Kidney glomerular epithelial cell (primary cell): ENCODE results near the gene FREM1.
A peak's percentile ranks its signal among the peaks of the same experiment; 100 is the strongest.

Source experiments
- DNase-seq: peaks from one replicate; lab custom pipeline; 2025; lab: John Stamatoyannopoulos, UW

Gene FREM1

DNA sequence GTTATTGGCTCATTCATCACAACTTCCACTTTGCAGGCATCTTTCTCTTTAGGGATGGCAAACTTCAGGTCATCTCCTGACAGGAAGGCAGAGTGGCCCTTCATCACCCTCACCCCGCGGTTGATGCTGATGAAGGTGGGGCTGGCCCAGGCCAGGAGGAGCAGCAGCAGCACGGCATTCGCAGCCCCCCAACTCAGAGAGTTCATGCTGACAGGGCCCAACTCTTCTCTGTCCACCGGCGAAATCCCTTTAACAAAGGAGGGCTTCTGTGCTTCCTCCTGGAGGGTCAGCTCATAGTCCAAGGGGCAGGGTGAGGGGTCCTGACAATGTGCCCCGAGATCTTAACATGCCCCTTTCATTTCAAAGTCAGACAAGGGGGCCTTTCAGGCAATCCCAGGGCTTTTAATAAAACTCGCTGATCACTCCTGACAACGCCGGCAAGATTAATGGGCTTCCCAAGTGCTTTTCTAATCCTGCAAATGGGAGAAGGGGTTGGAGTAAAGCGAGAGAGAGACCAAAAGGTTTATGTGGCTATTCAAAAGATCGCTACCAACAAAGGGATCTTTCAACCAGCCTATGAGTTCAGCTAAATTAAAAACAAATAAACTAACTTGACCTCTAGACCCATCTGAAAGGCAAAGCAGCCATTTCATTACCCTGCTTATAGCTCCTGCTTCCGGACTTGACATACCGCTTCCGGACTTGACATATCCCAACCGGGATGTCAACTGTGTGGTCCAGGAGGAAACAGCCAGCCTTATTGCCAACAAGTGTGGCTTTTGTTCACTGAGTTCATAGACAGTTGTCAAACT is 41.2 kb downstream of the FREM1 start:
- DNase-seq, result no peak

DNA sequence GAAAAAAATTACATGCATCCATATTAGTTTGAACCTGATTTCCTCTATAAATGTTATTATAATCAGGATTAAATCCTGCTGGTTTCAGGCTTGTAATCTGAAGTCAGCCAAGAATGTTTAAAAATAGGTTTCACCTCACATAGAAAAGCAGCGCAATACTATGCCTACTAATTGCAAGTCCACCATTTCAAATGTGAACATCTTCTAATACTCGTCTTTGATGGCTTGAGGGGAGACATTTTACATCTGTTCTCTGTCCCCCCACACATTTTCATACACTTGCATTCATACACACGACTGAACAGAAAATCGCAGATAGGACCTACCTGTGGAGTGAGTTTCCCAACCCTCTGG is 41.8 kb downstream of the FREM1 start:
- no peak for DNase-seq

DNA sequence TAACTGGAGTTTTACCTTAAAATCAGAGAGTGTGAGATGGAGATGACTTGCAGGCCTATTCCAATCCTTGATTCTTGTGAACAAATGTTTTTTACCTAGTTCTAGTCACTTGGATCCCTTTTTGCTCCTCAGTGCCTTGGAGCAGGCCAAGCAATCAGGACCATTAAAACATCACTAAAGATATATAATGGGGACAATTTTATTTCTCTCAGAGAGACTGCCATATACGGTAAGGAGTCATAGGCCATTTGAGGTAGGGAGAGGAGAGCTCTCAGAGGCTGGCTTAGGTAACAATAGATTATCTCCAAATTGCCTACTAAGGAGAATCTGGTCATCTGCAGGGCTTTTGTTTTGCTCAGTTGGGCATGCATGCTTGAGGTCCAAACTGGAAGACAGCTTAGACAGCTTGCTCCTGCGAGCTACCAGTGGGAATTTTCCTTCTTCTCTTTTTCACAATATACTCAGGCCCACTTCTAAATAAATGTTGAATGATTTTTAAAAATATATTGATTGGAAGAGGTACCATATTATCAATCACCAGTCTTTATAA is 44.0 kb downstream of the FREM1 start:
- no peak for DNase-seq

DNA sequence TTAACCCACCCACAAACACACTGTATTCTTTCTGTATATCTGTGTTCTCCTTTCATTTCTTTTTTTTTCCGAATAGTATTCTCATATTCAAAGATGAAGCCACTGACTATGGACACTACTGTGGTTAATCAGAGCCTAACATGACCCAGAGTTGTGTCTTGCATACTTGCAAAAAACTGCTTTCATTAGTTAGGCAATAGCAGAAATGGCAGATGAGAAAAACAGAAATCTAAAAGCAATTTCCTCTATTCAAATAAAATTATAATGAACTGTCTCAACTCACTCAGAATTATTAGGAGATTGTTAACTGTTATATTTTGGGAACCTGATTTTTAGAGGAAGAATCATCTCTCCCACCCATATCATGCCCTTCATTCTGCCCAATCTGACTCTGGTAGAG is 45.9 kb downstream of the FREM1 start:
- DNase-seq, result no peak

DNA sequence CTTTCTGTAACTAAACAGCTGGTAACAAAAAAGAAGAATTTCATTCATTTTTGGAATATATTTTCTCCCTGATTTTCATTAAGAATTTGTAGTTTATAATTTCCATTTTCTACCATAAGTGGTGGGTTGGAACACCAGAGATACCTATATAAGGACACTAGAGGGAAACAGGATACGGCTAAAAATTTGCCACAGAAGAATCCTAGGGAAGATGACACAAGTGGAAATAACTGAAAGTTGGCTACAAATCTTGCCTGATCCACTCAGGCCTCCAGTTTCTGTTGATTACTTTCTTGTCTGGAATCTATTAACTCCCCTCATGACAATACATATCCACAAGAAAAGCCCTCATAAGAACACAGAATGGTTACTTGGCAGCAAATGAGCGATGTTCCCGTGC is 46.8 kb downstream of the FREM1 start:
- no peak for DNase-seq

DNA sequence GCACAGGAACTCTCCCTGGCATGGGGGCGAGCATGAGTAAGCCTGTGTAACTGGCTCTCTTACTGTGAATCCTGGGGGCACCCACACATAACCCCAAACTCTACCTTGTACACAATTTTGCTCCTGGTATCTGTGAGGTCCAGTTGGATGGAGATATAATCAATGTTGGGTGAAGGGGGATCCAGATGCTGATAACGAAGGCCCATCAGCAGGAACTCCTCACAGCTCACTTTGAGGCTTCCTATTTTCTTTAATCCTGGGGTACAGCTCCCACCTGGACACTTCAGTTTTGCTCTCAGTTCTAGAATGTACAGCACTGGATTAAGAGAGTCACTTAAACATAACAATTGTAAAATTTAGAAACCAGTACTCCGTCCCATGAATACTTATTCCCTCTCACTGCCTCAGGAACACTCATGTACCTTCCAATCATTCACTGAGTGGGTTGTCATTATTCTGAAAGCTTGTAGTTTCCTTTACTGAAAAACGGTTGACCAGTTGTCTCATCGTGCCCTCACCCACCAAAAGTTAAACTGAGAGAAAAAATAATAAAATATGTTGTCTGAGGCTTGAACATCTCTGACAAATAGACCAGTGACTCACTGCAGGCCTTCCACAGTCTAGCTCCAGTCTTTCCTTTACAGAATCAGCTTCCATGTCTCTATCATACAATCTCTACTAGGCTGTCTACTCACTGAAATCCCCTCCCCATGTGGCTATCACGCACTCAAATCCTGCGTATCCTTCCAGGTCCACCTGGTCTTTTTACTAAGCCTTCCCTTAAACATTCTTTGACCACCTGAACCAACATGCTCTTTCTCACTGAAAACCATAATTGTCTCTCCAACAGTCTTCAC is 52.6 kb downstream of the FREM1 start:
- no peak for DNase-seq

DNA sequence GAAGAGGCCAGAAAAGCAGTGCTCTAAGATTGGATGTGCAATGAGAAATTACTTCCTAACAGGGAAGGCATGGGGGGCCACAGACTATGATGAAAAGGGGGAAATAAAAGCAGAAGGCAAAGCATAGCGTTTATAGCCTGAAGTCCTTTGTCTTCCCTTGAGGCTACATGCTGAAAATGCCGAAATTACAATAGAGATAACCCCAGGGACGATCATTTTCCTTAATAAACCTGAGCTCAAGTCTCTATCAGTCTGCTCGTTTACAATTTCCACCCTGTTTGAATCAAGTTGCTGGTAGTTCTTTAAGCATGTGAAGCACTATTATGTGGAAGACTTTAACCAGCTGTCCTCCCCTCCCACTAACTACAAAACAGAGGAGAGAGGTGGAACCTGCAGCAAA is 60.4 kb downstream of the FREM1 start:
- no peak for DNase-seq

DNA sequence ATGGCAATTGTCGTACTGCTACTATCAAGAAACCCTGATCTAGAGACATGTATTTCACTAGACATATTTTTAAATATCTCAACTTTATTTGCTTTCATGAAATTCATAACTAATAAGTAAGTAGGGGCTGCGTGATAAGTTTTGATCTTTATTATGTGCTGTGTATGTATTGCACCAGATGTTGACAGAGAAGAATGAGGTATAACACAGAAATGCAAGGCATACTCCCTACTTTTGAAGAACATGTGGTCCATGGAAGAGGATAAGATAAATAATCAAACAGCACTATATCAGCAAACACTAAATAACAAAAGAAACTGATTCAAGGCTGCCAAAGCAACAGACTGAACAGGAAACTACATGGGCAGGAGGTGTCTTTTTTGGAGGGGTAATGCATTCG is 60.9 kb downstream of the FREM1 start:
- no peak for DNase-seq

DNA sequence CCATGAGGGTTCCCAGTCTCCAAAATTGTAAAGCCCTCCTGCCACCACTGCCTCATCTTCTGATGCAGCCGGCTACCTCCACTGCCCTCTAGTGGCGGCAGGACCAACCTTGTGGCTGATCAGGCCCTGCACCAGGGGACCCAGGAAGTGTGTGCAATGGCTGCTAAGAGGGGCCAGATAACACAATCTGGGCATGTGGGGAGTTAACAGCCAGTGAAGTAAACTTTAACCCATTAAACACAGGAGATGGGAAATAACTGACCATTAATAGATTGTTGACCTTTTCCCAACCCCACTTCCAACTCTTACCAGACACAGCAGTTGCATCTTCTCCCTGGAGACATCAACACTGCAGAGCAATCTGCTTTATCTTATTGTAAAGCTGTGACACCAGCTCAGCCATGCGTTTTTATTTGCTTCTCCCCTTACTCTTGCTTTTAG is 63.3 kb downstream of the FREM1 start:
- peak; percentile 1 for DNase-seq

DNA sequence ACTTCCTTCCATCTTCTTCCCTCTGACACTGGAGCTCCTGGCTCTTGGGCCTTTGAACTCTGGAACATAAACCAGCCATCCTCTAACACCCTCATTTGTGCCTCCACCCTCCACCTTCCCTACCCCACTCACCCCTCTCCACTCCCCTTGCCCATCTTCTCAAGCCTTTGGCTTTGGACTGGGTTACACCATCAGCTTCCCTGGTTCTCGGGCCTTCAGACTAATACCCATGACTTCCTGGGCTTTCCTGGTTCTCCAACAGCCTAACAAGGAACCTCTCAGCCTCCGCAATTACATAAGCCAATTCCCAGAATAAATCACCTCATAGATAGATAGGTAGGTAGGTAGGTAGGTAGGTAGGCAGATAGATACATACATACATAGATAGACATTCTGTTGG is 67.1 kb downstream of the FREM1 start:
- no peak for DNase-seq

DNA sequence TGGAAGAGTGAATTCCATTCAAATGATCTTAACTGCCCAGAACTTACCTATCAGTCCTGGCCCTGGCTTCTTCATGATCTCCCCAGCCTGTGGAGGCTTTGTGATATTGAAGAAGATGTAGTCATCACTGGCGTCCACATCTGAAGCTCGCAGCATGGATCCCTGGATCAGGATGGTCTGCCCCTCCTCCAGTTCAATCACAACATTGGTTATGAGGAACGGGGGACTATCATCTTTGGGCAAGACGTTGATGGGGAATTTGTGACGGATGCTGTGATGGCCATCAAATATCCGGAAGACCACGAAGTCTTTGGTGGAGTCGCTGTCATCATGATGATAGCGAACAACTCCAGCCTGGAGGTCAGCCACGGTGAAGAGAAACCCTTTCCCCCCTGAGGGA is 68.0 kb downstream of the FREM1 start:
- DNase-seq, result no peak

DNA sequence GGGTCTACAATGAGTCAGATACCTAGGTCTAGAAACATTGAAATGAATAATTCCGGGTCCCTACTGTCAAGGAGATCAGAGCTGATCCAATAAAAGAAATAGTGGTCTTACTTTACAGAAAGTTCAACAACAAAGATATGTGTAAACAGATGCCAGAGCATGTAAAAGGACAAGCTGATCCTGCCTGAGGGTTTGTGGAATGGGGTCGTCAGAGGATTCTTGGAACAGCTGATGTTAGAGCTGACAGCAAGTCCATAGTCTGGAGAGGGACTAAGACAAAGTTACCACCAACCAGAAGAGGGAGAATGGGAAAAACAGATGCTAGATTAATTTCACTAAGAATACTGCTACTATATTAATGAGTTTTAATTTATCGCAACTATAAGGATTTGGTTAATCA is 71.5 kb downstream of the FREM1 start:
- no peak for DNase-seq

DNA sequence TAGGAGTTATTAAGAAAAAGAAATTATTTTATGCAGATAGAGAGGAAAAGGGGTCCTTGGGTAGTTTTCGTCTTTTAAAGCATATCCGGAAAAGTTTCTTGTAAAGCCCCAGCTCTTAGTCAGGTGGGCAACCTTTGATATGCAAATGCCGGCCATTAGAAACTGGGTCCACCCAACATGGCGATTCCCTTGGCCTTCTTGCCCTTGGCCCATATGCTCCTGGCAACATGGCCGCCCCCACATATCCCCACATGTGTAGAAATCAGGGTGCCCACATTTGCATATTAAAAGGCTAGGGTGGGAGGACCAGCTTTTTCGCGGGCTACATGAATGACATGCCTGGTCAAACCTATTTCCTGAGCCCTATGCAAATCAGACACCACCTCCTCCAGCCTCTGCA is 73.3 kb downstream of the FREM1 start:
- no peak for DNase-seq

DNA sequence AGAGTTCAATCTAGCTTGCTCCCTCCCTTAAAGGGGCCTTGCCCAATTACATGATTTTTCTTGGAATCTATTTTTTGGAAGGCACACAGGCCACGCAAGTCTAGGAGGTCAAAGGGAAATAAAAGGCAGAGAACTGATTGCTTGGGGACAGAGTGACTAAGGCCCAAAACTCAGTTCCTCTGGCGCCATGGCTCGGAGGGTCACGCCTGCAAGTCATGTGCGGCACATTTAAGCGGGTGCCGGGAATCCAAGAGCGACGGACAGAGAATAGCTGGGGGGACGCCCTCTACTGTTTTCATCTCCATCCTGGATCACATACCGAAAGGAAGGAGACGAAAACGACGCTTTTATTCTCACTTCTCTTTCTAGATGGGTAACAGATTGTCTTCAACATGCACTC is 78.6 kb downstream of the FREM1 start:
- no peak for DNase-seq

DNA sequence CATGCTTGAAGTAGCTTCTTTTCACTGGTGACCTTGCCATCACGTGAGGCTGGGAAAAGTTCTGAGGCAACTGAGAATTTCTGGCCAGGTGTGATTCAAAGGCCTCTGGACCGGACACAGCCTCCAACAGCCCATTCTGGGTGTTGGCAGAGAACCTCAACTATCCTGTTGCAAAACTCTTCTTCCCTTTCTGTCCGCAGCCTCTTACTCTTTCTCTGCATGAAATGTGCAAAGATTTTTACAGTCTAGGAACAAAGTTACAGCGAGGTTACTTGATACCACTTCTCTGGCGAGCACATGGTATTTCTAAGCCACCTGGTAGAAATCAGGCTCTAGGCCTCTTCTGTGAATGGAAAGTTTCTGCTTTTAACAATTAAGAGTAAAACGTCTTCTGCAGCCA is 79.2 kb downstream of the FREM1 start:
- no peak for DNase-seq

DNA sequence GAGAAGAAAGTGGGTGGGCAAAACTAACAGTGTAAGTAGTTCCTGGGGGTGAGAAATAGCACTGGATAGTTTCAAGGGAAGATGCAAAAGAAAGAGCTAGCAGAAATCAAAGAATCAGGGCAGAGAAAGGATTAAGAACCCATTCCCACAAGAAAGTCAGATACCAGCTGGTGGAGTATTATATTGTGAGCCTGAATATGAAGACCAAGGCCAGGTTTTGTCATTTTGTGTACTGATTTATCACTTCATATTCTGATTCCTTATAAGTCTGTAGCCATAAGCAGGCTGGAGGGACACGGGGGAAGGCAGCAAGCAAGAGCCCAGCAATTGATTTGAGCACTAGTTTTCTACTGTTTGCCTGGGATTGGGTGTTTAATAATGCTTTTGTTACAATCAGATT is 80.2 kb downstream of the FREM1 start:
- DNase-seq, result no peak

DNA sequence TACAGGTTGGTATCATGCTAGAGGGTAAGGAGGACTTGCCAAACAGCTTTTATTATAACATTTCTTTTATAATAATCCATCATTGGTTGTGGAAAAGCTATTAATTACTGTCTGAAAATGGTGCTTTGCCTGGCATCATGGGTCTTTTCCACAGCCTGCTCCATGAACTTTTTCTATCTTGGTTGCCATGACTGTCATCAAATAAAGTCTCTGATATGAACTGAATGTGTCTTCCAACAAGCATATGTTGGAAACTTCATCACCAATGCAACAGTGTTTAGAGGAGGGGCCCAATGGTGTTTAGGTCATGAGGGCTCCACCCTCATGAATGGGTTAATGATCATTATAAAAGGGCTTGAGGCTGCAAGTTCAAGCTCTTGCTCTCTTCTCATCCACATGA is 81.0 kb downstream of the FREM1 start:
- DNase-seq, result no peak

DNA sequence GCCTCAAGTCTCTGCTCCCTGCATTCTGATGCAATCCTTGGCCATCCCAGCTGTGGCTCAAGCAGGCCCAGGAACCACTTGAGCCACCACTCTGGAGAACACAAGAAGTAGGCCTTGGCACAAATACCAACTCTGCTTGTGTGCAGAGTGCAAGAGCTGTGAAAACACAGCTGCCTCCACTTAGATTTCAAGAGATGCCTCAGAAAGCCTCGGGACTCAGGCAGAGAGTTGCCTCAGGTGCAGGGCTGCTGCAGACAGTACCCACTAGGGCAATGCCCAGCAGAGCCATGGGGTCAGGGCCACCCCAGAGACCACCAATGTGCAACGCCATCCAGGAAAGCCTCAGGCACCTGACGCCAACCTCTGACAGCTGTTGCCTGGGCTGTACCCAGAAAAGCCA is 82.4 kb downstream of the FREM1 start:
- no peak for DNase-seq

DNA sequence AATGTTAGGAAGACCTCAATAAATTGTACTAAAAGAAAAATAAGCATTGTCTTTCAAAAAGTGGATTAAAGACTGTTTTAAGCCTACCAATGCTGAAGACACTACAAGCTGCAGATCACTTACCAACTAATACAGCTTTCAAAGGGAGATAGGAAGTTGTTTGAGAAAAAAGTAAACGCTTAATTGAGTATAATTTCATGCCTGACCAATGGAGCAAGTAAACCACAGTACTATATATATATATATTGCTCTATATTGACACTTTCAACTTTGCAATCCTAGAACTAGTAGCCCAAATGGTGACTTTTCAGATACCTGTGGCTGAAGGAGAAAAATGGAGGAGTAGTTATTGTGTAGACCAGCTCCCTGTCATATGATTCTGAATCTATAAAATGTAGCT is 85.7 kb downstream of the FREM1 start:
- no peak for DNase-seq

DNA sequence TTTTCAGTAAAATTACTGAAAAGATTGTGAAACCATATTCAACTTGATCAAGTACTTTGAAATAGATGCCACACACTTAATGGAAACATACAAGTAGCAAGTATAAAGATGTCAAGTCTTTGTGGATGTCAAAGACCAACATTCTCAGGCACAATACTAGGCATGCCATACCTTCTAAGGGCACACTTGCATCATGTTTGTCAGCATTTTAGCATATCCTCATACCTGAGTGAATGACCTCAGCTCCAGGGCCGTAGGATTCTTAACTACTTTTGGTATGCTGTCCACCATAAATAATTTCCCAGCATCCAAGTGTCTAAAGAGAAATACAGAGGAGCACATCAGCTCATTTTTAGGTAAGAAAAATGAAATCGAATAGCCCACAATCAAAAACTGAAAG is 86.4 kb downstream of the FREM1 start:
- no peak for DNase-seq

DNA sequence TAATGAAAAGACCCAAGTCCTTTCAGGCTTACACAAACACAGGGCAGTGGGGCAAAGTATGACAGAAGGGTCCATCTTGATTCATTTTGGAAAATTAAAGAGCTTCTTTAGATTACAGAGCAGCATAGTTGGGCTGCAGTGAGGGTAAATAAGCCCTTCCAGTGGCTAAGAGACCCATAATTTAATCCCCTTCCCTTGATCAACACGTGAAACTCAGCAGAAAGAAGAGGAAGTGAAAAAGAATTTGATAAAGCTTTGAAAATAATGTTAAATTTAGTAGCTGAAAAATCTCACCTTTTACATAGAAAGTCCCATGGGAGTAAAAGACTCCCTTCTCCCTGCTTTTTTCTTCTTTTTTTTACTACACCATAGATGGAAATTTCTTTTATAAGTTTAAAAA is 87.6 kb downstream of the FREM1 start:
- DNase-seq, result no peak

DNA sequence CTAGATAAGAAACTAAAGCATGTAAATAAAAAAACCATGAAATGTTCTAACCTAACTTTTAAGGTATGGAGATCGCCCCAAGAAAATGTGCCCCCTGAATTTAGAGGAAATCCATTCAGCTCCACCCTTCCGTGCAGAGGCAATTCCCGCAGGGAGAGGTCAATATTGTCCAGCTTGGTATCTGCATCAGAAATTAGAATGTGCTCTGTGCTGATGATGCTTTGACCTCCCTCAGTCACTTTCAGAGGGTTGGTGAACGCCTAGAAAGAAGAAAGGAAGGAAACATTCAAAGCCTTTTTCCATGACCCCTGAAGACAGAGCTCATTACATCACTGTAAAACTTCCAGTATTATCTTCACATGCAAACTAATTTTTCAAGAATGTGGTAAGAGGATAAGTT is 91.0 kb downstream of the FREM1 start:
- no peak for DNase-seq

DNA sequence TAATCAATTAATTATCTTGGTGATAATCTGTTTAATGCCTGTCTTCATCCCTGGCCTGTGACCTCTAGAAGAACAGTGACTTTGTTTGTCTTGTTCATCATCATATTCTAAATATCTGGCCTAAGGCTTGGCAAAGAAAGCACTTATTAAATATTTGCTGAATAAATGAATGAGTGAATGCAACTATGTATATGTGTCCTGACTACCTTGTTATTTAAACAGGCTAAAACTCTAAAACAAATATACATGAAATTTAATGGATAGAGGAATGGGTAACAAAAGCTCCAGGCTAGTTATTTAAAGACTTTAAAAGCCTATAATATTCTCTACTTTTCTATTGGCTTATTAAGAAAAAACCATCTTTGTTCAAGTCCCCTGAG is 96.0 kb downstream of the FREM1 start:
- no peak for DNase-seq
